Glutamatergic neuron (in vitro differentiated cells): ENCODE data around the gene RAP1GAP2. TPM values are rescaled to one million over a fixed set of nuclear protein-coding genes. Genes with fewer than 3 reads are reported as not detected.
A peak's percentile ranks its signal among the peaks of the same experiment; 100 is the strongest.

ENCODE experiments used
- DNase-seq: peaks from one replicate; pipeline ENCODE4 v3.0.0; 2022
- H3K27ac Mint-ChIP-seq: one replicate; pipeline ENCODE4 v1.8.0; 2020; ENCODE audit warnings: mild to moderate bottlenecking, mixed read lengths, inconsistent platforms; ENCODE audit not compliant: unreplicated experiment
- H3K27me3 Mint-ChIP-seq: one replicate; pipeline ENCODE4 v1.8.0; 2020; ENCODE audit warnings: mild to moderate bottlenecking, moderate library complexity, mixed read lengths, inconsistent platforms; ENCODE audit not compliant: unreplicated experiment
- H3K36me3 Mint-ChIP-seq: one replicate; pipeline ENCODE4 v1.8.0; 2020; ENCODE audit warnings: mild to moderate bottlenecking, mixed read lengths, inconsistent platforms; ENCODE audit not compliant: unreplicated experiment
- H3K4me1 Mint-ChIP-seq: one replicate; pipeline ENCODE4 v1.8.0; 2020; ENCODE audit warnings: mild to moderate bottlenecking, low read depth, mixed read lengths, inconsistent platforms; ENCODE audit not compliant: unreplicated experiment
- H3K4me3 Mint-ChIP-seq: one replicate; pipeline ENCODE4 v1.8.0; 2020; ENCODE audit warnings: mild to moderate bottlenecking, mixed read lengths, inconsistent platforms; ENCODE audit not compliant: unreplicated experiment
- H3K9me3 Mint-ChIP-seq: one replicate; pipeline ENCODE4 v1.8.0; 2020; ENCODE audit warnings: mild to moderate bottlenecking, moderate library complexity, mixed read lengths, inconsistent platforms; ENCODE audit not compliant: unreplicated experiment
- CTCF ChIP-seq: fragments of 200-600 bp; sonication (generic); IDR thresholded peaks from one replicate; pipeline ENCODE4 v1.5.0; 2021; ENCODE audit not compliant: partially characterized antibody, unreplicated experiment
- total RNA-seq: library from RNA; stranded (reverse); fragmentation: NEBNext Ultra II Directional; extraction: Animal tissue kit (Norgen Biotek cat#: 25700); gene quantifications from one replicate; pipeline ENCODE4 v1.2.1, GENCODE V29; 2021; ENCODE audit not compliant: unreplicated experiment

Gene RAP1GAP2
- total RNA-seq, 1 donor from 2014 or later, result 86.0 TPM

GRCh38 chr17:2905696-2906501, 109.7 kb downstream of the RAP1GAP2 start:
- peak; percentile 50 for DNase-seq
- peaks cover 3% of the 10 kb centered on the region for H3K9me3 Mint-ChIP-seq
- H3K4me1 Mint-ChIP-seq, result peaks cover 53% of the 10 kb centered on the region
- peaks cover 13% of the 10 kb centered on the region for H3K27me3 Mint-ChIP-seq
- peak overlapping the region; percentile 6 for H3K4me3 Mint-ChIP-seq
- peaks cover 6% of the 10 kb centered on the region for H3K36me3 Mint-ChIP-seq
- no peak for TF ChIP-seq CTCF
- H3K27ac Mint-ChIP-seq, result peak overlapping the region; percentile 33

GRCh38 chr17:2906901-2907300, 110.7 kb downstream of the RAP1GAP2 start:
- no peak for DNase-seq
- Mint-ChIP-seq H3K27me3 (peaks cover 13% of the 10 kb centered on the region), H3K36me3 (peaks cover 6% of the 10 kb centered on the region), H3K4me1 (peaks cover 57% of the 10 kb centered on the region), H3K4me3 (no peak overlapping the region), H3K9me3 (peaks cover 5% of the 10 kb centered on the region), H3K27ac (peak overlapping the region; percentile 28)
- no peak for TF ChIP-seq CTCF

GRCh38 chr17:2909175-2909845, 113.1 kb downstream of the RAP1GAP2 start:
- Mint-ChIP-seq H3K9me3 (peaks cover 6% of the 10 kb centered on the region), H3K36me3 (peaks cover 6% of the 10 kb centered on the region), H3K27ac (peak overlapping the region; percentile 94), H3K27me3 (peaks cover 13% of the 10 kb centered on the region), H3K4me3 (peak overlapping the region; percentile 67), H3K4me1 (peaks cover 40% of the 10 kb centered on the region)
- TF ChIP-seq CTCF, result no peak
- DNase-seq, result peak; percentile 65

- Mint-ChIP-seq H3K27ac (peak overlapping the region; percentile 60), H3K4me1 (peaks cover 35% of the 10 kb centered on the region), H3K4me3 (peak overlapping the region; percentile 21), H3K27me3 (peaks cover 13% of the 10 kb centered on the region), H3K36me3 (peaks cover 6% of the 10 kb centered on the region), H3K9me3 (peaks cover 6% of the 10 kb centered on the region)
- DNase-seq, result no peak
- no peak for TF ChIP-seq CTCF
These were observed 113.6 kb downstream of the RAP1GAP2 start for GRCh38 chr17:2909846-2910234.
